Suppressor macrophage treated with lipopolysaccharide for 4 hours (primary cell): ENCODE data around the gene RAPGEF5.

ENCODE experiments used
- DNase-seq: peaks from one replicate; pipeline ENCODE4 v3.0.0-alpha.2; 2020

The RAPGEF5 gene

DNA sequence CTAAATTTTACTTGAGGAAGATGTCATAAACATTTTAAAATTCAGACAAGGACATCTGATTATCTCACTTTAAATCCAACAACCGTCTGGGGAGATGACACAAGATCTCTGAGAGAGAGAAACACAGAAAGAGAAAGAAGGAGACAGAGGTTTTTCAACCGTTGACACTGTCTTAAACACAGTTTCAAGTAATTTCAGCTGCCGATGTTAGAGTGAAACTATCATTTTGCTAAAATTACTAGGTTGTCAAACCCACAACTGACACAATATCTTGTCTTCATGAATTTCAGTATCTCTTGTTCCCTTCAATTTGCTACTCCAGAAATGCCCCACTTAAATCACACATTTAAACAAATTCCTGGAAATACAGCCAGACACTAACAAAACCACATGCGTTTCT is 174.8 kb downstream of the RAPGEF5 start:
- DNase-seq: no peak

- DNase-seq: no peak
Measured at GRCh38 chr7:22181663-22182062, 175.3 kb downstream of the RAPGEF5 start.

DNA sequence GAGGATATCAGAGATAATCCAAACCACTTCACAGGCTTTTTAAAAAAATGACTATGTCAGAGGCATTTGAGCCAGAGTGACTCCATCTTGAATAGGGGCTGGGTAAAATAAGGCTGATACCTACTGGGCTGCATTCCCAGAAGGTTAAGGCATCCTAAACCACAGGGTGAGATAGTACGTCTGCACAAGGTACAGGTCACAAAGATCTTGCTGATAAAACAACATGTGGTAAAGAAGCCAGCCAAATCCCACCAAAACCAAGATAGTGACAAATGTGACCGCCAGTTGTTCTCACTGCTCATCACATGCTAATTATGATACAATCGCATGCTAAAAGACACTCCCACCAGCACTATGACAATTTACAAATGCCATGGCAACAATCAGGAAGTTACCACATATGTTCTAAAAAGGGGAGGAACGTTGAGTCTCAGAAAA is 177.5 kb downstream of the RAPGEF5 start:
- DNase-seq: no peak

GRCh38 chr7:22178735-22179134 is 178.2 kb downstream of the RAPGEF5 start:
- no peak for DNase-seq

GRCh38 chr7:22176791-22177412 is 180.1 kb downstream of the RAPGEF5 start:
- DNase-seq: no peak

- peak; percentile 6 for DNase-seq
Measured at GRCh38 chr7:22174574-22174953, 182.4 kb downstream of the RAPGEF5 start.

- peak; percentile 23 for DNase-seq
Measured at GRCh38 chr7:22173685-22174573, 183.0 kb downstream of the RAPGEF5 start.

DNA sequence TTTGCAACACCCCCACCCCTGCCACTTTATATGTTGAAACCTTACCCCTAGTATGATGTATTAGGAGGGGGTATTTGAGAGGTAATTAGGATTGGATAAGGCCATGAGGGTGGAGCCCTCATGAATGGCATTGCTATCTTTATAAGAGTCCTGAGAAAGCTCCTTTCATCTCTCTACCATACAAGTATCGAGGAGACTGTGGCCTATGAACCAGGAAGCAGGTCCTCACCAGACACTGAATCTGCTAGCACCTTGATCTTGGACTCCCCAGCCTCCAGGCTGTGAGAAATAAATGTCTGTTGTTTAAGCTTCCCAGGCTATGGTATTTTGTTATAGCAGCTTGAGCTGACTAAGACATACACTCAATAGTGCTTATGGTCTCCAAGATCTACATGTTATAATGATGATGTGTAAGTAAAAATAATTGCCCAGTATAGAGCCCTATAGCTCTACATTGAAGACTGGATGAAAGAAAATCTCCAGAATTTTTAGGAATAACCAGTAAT is 188.8 kb downstream of the RAPGEF5 start:
- no peak for DNase-seq

- no peak for DNase-seq
Measured at GRCh38 chr7:22167482-22167881, 189.5 kb downstream of the RAPGEF5 start.

DNA sequence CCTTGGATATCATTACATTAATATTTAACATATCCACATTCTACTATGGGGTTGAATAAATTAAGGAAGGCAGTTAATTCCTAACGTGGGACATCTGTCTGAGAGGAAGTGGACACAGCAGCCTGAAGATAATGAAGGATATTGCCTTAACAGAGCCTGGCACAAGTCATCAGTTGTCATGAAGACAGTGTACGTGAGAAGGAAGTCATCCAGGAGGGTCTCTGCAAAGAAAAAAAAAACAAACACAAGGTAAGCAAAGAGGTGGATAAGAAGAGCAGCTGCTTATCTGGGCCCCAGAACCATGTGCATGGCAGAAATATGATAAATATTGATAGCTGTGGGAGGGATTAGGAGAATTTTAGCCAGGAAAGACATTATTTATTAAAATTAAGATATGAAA is 190.0 kb downstream of the RAPGEF5 start:
- DNase-seq: no peak

DNA sequence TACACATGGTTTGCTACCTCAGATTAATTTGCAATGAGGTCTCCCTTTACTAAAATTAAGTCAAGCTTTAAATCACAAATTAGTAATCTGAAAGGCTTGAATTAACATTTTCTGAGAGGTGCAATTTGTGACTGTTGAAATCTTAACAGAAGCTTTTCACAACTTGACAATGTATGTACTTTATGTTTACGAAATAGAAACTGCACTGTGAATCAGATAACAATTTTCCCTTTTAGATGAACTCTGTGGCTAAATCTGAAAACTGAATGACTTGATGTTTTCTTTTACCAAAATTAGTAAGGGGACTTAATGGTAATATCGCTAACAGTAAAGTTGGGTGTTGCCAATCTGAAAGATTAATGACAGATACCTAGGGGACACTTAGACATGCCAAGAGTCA is 197.6 kb downstream of the RAPGEF5 start:
- DNase-seq: no peak

DNA sequence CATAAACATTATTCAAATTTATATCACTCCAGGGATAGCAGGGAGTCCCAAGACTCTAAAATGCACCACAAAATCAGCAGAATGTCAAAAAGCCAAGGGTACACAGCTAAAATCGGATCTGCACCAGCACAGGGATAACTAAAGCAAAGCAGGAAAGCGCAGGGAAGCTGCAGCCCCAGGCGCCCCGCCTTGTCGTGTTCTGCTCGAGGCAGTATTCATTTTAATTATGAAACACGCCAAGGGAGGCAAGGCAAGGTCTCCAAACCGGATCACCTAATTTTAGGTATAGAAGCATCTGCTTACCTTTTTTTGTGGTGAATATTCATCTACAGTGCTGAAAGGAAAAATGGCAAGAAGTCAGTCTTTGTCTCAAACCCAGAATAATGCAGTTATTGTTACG is 199.4 kb downstream of the RAPGEF5 start:
- DNase-seq: no peak

- DNase-seq: peak; percentile 35
Measured at GRCh38 chr7:22156205-22156604, 200.7 kb downstream of the RAPGEF5 start.

GRCh38 chr7:22154143-22154529 is 202.8 kb downstream of the RAPGEF5 start:
- no peak for DNase-seq

GRCh38 chr7:22153432-22154142 is 203.4 kb downstream of the RAPGEF5 start:
- DNase-seq: no peak

GRCh38 chr7:22152690-22153089 is 204.3 kb downstream of the RAPGEF5 start:
- no peak for DNase-seq

- DNase-seq: no peak
Measured at GRCh38 chr7:22151901-22152300, 205.1 kb downstream of the RAPGEF5 start.

GRCh38 chr7:22150221-22150620 is 206.7 kb downstream of the RAPGEF5 start:
- no peak for DNase-seq

- DNase-seq: no peak
Measured at GRCh38 chr7:22147868-22148267, 209.1 kb downstream of the RAPGEF5 start.

GRCh38 chr7:22146961-22147512 is 209.9 kb downstream of the RAPGEF5 start:
- DNase-seq: peak; percentile 43

- no peak for DNase-seq
Measured at GRCh38 chr7:22144950-22145349, 212.0 kb downstream of the RAPGEF5 start.

GRCh38 chr7:22143491-22143890 is 213.5 kb downstream of the RAPGEF5 start:
- no peak for DNase-seq

DNA sequence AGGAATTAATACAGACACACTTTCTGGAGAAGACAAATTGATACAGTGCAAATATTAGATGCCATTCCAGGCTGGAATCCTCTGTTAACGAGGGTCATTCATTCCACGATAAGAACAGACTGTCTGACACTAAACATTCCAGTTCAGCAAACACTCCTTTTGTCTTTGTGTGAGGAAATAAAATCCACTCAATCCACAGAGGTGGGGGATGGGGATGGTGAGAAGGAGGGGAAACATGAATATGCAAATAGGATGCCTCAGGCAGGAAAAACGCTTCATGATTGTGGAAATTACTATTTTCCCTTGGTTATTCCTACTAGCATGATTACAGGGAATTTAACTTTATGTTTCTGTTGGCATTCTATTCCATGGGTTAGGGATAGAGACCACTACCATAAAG is 214.4 kb downstream of the RAPGEF5 start:
- no peak for DNase-seq
